HepG2 (cell line): ENCODE measurements around the gene ZNF670. TPM values are rescaled to one million over a fixed set of nuclear protein-coding genes. Genes with fewer than 3 reads are reported as not detected.

Source experiments
- GPN1 ChIP-seq: sonication (generic); formaldehyde crosslinking; IDR thresholded peaks from 2 replicates; pipeline ENCODE4 v1.5.1; 2020; ENCODE audit warnings: missing genetic modification reagents, borderline replicate concordance
- NFIB ChIP-seq: sonication (generic); formaldehyde crosslinking; IDR thresholded peaks from 2 replicates; pipeline ENCODE4 v1.9.0; 2021; ENCODE audit warnings: missing genetic modification reagents, mild to moderate bottlenecking, borderline replicate concordance
- RFX3 ChIP-seq: IDR thresholded peaks from 2 replicates; pipeline ENCODE4 v1.6.1; 2016; ENCODE audit warnings: missing biosample characterization, missing genetic modification reagents
- TRIM24 ChIP-seq: sonication (generic); formaldehyde crosslinking; IDR thresholded peaks from 2 replicates; pipeline ENCODE4 v1.8.0; 2022; ENCODE audit warnings: mild to moderate bottlenecking, missing genetic modification reagents
- ZFP41 ChIP-seq: sonication (generic); formaldehyde crosslinking; IDR thresholded peaks from 2 replicates; pipeline ENCODE4 v1.4.0; 2020; ENCODE audit warnings: mild to moderate bottlenecking, missing genetic modification reagents, borderline replicate concordance
- ZNF101 ChIP-seq: sonication (generic); formaldehyde crosslinking; IDR thresholded peaks from 2 replicates; pipeline ENCODE4 v1.4.0; 2020; ENCODE audit warnings: mild to moderate bottlenecking, low read depth, missing genetic modification reagents, borderline replicate concordance
- ZNF337 ChIP-seq: sonication (generic); formaldehyde crosslinking; IDR thresholded peaks from 2 replicates; pipeline ENCODE4 v1.5.1; 2020; ENCODE audit warnings: missing genetic modification reagents, low read depth, mild to moderate bottlenecking, borderline replicate concordance
- ZNF431 ChIP-seq: sonication (generic); formaldehyde crosslinking; IDR thresholded peaks from 2 replicates; pipeline ENCODE4 v1.9.0; 2022; ENCODE audit warnings: missing genetic modification reagents, low read depth, mild to moderate bottlenecking, borderline replicate concordance
- ZNF44 ChIP-seq: sonication (generic); formaldehyde crosslinking; IDR thresholded peaks from 2 replicates; pipeline ENCODE4 v1.5.1; 2020; ENCODE audit warnings: mild to moderate bottlenecking, missing genetic modification reagents
- ZNF605 ChIP-seq: sonication (generic); formaldehyde crosslinking; IDR thresholded peaks from 2 replicates; pipeline ENCODE4 v1.8.0; 2022; ENCODE audit warnings: mild to moderate bottlenecking, missing genetic modification reagents
- ZNF724P ChIP-seq: sonication (generic); formaldehyde crosslinking; IDR thresholded peaks from 2 replicates; pipeline ENCODE4 v1.8.0; 2022; ENCODE audit warnings: missing genetic modification reagents, borderline replicate concordance
- polyA plus RNA-seq, 8 experiments: library from polyadenylated mRNA; depleted of rRNA in 3 of 8; stranded (reverse) in 7 of 8; unstranded in 1 of 8; fragments of >200 nt; fragmentation: Illumina TruSeq in 4 of 8; extraction: Trizol in 4 of 8; gene quantifications; 2 replicates each; pipeline versions ENCODE4 v1.2.1 to v1.2.3, GENCODE V29; 2011 to 2016; ENCODE audit warnings: low read depth in 4 of 8, missing spikeins in 1 of 8, mixed read lengths in 1 of 8; ENCODE audit not compliant: insufficient read depth in 1 of 8
- total RNA-seq, 5 experiments: library from RNA; depleted of rRNA; stranded (reverse); fragments of >200 nt; fragmentation: Illumina TruSeq; extraction: Trizol; gene quantifications; 2 replicates each; pipeline ENCODE4 v1.2.3, GENCODE V29; 2016; ENCODE audit warnings: low read depth in 1 of 5
- TF ChIP-seq, protein P1 (sequence below): sonication (generic); formaldehyde crosslinking; IDR thresholded peaks from 2 replicates; pipeline ENCODE4 v1.4.0; 2020; ENCODE audit warnings: mild to moderate bottlenecking, missing genetic modification reagents
- TF ChIP-seq, protein P2 (sequence below): sonication (generic); formaldehyde crosslinking; IDR thresholded peaks from 2 replicates; pipeline ENCODE4 v1.8.0; 2022; ENCODE audit warnings: missing genetic modification reagents, low read depth, mild to moderate bottlenecking, borderline replicate concordance
- TF ChIP-seq, protein P3 (sequence below): sonication (generic); formaldehyde crosslinking; IDR thresholded peaks from 2 replicates; pipeline ENCODE4 v1.5.0; 2020; ENCODE audit warnings: missing genetic modification reagents
- TF ChIP-seq, protein P4 (sequence below): sonication (generic); formaldehyde crosslinking; IDR thresholded peaks from 2 replicates; pipeline ENCODE4 v1.8.0; 2022; ENCODE audit warnings: low read depth, missing genetic modification reagents
- TF ChIP-seq, protein P5 (sequence below): sonication (generic); formaldehyde crosslinking; IDR thresholded peaks from 2 replicates; pipeline ENCODE4 v1.8.0; 2022; ENCODE audit warnings: missing genetic modification reagents, mild to moderate bottlenecking, borderline replicate concordance

The ZNF670 gene
- total and polyA plus RNA-seq, 2 of the 13 experiments (the other 11 are each of a cell fraction or from before 2014, with no cell fraction given), result 4.2 to 10.9 TPM

DNA sequence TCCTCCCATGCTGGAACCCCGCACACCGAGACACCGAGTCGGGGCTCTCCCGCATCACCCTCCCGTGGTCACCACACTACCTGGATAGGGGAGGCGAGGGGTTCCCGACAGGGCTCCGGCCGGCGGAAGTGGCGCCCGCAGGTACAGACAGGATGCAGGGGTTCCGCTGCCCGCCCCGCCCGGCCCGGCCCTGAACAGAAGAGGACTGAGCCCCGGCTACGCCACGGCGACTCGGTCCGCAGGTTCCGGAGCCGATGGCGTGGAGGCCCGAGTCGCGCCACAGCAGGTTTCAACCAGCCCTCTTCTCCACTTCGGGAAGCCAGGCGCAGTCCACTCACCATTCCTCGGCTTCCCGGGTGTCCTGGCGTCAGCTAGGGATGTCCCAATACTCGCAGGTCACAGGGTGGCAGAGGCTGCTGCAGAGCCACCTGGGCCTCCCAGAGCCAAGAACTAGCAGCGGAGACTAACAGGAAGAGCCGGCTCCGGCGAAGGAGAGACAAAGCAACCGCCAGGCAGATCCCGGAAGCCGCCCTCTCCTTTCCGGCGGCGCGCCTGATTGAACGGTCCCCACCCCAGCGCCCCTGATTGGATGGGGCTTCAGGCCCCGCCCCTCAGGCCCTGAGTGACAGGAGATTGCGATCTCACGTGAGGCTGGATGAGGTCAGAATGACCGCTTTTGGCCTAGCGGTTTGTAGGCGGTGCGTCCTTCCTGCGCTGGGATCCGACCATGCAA lies 25.4 kb upstream of the ZNF670 start, which contains the start of gene ZNF669 (continued):
- TF ChIP-seq ZNF724P (CRISPR knock-in tag) (0 out of 2 replicates have a peak, but pooled peaks have one; percentile 61), ZFP41 (CRISPR knock-in tag) (no peak), TRIM24 (CRISPR knock-in tag) (no peak), ZNF44 (no peak), NFIB (CRISPR knock-in tag) (no peak), ZNF431 (CRISPR knock-in tag) (no peak), ZNF337 (CRISPR knock-in tag) (no peak), ZNF101 (no peak), RFX3 (CRISPR knock-in tag) (no peak), GPN1 (CRISPR knock-in tag) (no peak), ZNF605 (peak; percentile 86)
- TF ChIP-seq, protein P1, sequence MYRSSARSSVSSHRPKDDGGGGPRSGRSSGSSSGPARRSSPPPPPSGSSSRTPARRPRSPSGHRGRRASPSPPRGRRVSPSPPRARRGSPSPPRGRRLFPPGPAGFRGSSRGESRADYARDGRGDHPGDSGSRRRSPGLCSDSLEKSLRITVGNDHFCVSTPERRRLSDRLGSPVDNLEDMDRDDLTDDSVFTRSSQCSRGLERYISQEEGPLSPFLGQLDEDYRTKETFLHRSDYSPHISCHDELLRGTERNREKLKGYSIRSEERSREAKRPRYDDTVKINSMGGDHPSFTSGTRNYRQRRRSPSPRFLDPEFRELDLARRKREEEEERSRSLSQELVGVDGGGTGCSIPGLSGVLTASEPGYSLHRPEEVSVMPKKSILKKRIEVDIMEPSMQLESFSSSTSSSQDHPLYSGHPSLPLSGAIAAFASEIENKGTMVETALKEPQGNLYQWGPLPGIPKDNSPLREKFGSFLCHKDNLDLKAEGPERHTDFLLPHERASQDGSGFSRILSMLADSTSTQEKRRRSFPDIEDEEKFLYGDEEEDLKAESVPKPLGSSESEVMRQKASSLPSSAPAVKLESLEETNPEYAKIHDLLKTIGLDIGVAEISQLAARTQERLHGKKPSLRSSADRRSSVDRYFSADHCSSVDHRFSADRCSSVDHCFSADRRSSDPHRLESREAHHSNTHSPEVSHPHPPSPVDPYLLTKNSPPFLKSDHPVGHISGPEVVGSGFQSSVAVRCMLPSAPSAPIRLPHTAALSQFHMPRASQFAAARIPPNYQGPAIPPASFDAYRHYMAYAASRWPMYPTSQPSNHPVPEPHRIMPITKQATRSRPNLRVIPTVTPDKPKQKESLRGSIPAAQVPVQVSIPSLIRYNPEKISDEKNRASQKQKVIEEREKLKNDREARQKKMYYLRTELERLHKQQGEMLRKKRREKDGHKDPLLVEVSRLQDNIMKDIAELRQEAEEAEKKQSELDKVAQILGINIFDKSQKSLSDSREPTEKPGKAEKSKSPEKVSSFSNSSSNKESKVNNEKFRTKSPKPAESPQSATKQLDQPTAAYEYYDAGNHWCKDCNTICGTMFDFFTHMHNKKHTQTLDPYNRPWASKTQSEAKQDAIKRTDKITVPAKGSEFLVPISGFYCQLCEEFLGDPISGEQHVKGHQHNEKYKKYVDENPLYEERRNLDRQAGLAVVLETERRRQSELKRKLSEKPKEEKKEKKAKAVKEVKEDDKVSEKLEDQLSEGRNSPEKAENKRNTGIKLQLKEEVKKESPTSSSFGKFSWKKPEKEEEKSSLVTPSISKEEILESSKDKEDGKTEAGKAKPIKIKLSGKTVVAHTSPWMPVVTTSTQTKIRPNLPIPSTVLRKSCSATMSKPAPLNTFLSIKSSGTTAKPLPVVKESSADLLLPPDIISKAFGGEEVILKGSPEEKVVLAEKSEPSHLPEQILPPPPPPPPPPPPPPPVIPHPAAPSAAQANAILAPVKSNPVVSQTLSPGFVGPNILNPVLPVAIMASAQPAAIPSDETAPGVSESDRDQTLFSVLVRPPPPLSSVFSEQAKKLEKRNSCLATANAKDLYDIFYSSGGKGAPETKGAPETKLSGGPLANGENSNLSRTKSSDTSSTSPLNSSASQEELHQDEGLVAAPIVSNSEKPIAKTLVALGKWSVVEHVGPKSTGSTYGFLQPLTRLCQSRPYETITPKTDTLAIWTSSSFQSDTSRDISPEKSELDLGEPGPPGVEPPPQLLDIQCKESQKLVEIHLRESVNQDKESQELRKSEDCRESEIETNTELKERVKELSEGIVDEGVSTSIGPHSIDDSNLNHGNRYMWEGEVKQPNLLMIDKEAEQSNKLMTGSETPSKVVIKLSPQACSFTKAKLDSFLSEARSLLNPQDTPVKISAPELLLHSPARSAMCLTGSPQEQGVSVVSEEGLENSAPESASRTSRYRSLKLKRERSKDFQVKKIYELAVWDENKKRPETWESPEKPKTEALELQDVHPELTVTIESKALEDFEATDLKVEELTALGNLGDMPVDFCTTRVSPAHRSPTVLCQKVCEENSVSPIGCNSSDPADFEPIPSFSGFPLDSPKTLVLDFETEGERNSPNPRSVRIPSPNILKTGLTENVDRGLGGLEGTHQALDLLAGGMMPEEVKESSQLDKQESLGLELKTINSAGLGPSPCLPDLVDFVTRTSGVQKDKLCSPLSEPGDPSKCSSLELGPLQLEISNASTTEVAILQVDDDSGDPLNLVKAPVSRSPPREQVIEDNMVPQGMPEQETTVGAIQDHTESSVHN (CRISPR knock-in tag), result no peak
- TF ChIP-seq, protein P2, sequence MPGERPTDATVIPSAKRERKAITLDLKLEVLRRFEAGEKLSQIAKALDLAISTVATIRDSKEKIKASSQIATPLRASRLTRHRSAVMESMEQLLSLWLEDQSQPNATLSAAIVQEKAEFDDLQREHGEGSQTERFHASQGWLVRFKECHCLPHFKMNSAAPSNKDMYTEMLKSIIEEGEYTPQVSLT (CRISPR knock-in tag), result no peak
- TF ChIP-seq, protein P3, sequence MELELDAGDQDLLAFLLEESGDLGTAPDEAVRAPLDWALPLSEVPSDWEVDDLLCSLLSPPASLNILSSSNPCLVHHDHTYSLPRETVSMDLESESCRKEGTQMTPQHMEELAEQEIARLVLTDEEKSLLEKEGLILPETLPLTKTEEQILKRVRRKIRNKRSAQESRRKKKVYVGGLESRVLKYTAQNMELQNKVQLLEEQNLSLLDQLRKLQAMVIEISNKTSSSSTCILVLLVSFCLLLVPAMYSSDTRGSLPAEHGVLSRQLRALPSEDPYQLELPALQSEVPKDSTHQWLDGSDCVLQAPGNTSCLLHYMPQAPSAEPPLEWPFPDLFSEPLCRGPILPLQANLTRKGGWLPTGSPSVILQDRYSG (CRISPR knock-in tag), result no peak
- TF ChIP-seq, protein P4, sequence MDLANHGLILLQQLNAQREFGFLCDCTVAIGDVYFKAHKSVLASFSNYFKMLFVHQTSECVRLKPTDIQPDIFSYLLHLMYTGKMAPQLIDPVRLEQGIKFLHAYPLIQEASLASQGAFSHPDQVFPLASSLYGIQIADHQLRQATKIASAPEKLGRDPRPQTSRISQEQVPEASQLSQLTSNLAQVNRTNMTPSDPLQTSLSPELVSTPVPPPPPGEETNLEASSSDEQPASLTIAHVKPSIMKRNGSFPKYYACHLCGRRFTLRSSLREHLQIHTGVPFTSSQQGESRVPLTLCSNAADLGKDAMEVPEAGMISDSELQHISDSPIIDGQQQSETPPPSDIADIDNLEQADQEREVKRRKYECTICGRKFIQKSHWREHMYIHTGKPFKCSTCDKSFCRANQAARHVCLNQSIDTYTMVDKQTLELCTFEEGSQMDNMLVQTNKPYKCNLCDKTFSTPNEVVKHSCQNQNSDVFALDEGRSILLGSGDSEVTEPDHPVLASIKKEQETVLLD (CRISPR knock-in tag), result 0 out of 2 replicates have a peak, but pooled peaks have one; percentile 31
- TF ChIP-seq, protein P5, sequence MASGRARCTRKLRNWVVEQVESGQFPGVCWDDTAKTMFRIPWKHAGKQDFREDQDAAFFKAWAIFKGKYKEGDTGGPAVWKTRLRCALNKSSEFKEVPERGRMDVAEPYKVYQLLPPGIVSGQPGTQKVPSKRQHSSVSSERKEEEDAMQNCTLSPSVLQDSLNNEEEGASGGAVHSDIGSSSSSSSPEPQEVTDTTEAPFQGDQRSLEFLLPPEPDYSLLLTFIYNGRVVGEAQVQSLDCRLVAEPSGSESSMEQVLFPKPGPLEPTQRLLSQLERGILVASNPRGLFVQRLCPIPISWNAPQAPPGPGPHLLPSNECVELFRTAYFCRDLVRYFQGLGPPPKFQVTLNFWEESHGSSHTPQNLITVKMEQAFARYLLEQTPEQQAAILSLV (CRISPR knock-in tag), result 0 out of 2 replicates have a peak, but pooled peaks have one; percentile 58
